Sciatic nerve (tissue), 2 donors: ENCODE measurements around the gene NFE2L1. TPM values are rescaled to one million over a fixed set of nuclear protein-coding genes. Genes with fewer than 3 reads are reported as not detected.
"Not testable (repeated sequence)": the region's sequence is repeated elsewhere in the genome, so short reads cannot be mapped to it uniquely, and the experiment has no call there.

Experiments
- ATAC-seq: fragments of 200-7000 bp; cut with Tn5 transposase; one replicate; pipeline ENCODE4 v1.9.1; 2020; ENCODE audit warnings: mild to moderate bottlenecking, moderate library complexity
- DNase-seq: peaks from one replicate; pipeline ENCODE4 v3.0.0-alpha.2; 2020; ENCODE audit warnings: low spot score
- intact Hi-C: fragments of 100-400 bp; cut with DNase I; formaldehyde crosslinking; loops from one replicate; pipeline ENCODE4 v1.14.2; 2022
- total RNA-seq: library from RNA; stranded (reverse); fragmentation: NEBNext Ultra II Directional; extraction: Animal tissue kit (Norgen Biotek cat#: 25700); gene quantifications from one replicate; pipeline ENCODE4 v1.2.1, GENCODE V29; 2021
- donor health status: DM: no; HTN: no; CAD: no.
- donor health status: DM: no; HTN: no; CAD: no.

NFE2L1 gene
- total RNA-seq, 1 donor from 2014 or later: 287 TPM

GRCh38 chr17:48017817-48018158 lies 30.4 kb upstream of the NFE2L1 start:
- intact Hi-C loops: loop anchor here (5.0 to 10.0 kb wide), 2 partner anchors 35 to 173 kb away; partner anchors contain the start of gene SCRN2
- ATAC-seq, DNase-seq: not testable (repeated sequence)

GRCh38 chr17:48021934-48022333 lies 26.2 kb upstream of the NFE2L1 start:
- no peak for DNase-seq
- intact Hi-C loops: no loop called here
- ATAC-seq: no peak

- no peak for DNase-seq
- ATAC-seq: no peak
- intact Hi-C loops: no loop called here
These were observed 25.3 kb upstream of the NFE2L1 start for GRCh38 chr17:48022901-48023300.

GRCh38 chr17:48023400-48024148 lies 24.6 kb upstream of the NFE2L1 start:
- peak; percentile 14 for ATAC-seq
- DNase-seq: peak; percentile 89
- intact Hi-C loops: loop anchor here (2.0 kb wide), 2 partner anchors 49 to 107 kb away; no protein-coding TSS in a partner anchor

- intact Hi-C loops: loop anchor here (2.0 kb wide), 2 partner anchors 48 to 106 kb away; no protein-coding TSS in a partner anchor
- ATAC-seq: peak; percentile 11
- peak; percentile 80 for DNase-seq
These were observed 23.8 kb upstream of the NFE2L1 start for GRCh38 chr17:48024149-48025039.

- ATAC-seq: peak; percentile 93
- peak; percentile 99 for DNase-seq
- intact Hi-C loops: loop anchor here (2.0 kb wide), 2 partner anchors 48 to 106 kb away; no protein-coding TSS in a partner anchor
These were observed 22.9 kb upstream of the NFE2L1 start for GRCh38 chr17:48025040-48025903.

GRCh38 chr17:48025904-48026501 lies 22.2 kb upstream of the NFE2L1 start:
- intact Hi-C loops: loop anchor here (2.0 kb wide), 2 partner anchors 47 to 105 kb away; no protein-coding TSS in a partner anchor
- DNase-seq (peak; percentile 69), ATAC-seq (peak; percentile 0)

- DNase-seq: peak; percentile 92
- intact Hi-C loops: no loop called here
- peak; percentile 77 for ATAC-seq
These were observed 21.4 kb upstream of the NFE2L1 start for GRCh38 chr17:48026502-48027321.

GRCh38 chr17:48027322-48027981 lies 20.7 kb upstream of the NFE2L1 start:
- no peak for DNase-seq
- intact Hi-C loops: no loop called here

GRCh38 chr17:48028736-48029135 lies 19.4 kb upstream of the NFE2L1 start:
- intact Hi-C loops: no loop called here
- DNase-seq: no peak
- ATAC-seq: no peak

More at GRCh38 chr17:48027322-48027981, 20.7 kb upstream of the NFE2L1 start:
- ATAC-seq: no peak

GRCh38 chr17:48030531-48030930 lies 17.6 kb upstream of the NFE2L1 start:
- ATAC-seq (no peak), DNase-seq (no peak)
- intact Hi-C loops: no loop called here

- ATAC-seq (no peak), DNase-seq (no peak)
- intact Hi-C loops: no loop called here
These were observed 16.2 kb upstream of the NFE2L1 start for GRCh38 chr17:48031966-48032365.

GRCh38 chr17:48034734-48035133 lies 13.4 kb upstream of the NFE2L1 start:
- DNase-seq, intact Hi-C loops, ATAC-seq: not testable (repeated sequence)

GRCh38 chr17:48036693-48037035 lies 11.5 kb upstream of the NFE2L1 start:
- intact Hi-C loops: no loop called here
- ATAC-seq (peak; percentile 43), DNase-seq (no peak)

- DNase-seq: peak; percentile 78
- peak; percentile 84 for ATAC-seq
- intact Hi-C loops: no loop called here
These were observed 10.9 kb upstream of the NFE2L1 start, which contains the start of gene COPZ2 for GRCh38 chr17:48037036-48037837. TSS of gene COPZ2 (minus strand) at chr17:48037797. CDS start at chr17:48037777, 20 bp downstream.

- DNase-seq (no peak), ATAC-seq (peak; percentile 12)
- intact Hi-C loops: no loop called here
These were observed 10.3 kb upstream of the NFE2L1 start for GRCh38 chr17:48037838-48038323.
